Adrenal gland (tissue), 5 donors: ENCODE measurements around the gene HSF4.

Experiments used
- CTCF ChIP-seq, 6 experiments: fragments of 450-650 bp in 4 of 6; fragments of 200-600 bp in 2 of 6; sonication (generic) in 1 of 6; IDR thresholded peaks; 1 replicate in 5 of 6; 2 replicates in 1 of 6; pipeline versions ENCODE4 v1.5.1 to v1.8.0; 2016 to 2021; ENCODE audit warnings: antibody characterized with exemption in 6 of 6, mild to moderate bottlenecking in 2 of 6, moderate library complexity in 1 of 6
- POLR2A ChIP-seq, 2 donors: fragments of 450-650 bp; IDR thresholded peaks; one replicate each; pipeline ENCODE4 v1.6.1; 2017; ENCODE audit warnings: antibody characterized with exemption in 2 of 2, mild to moderate bottlenecking in 2 of 2, moderate library complexity in 1 of 2
- donor health status: DM: no; HTN: no; CAD: no.

- no peak for TF ChIP-seq CTCF (IDR thresholded peaks at IDR 0.05)
- TF ChIP-seq POLR2A (IDR thresholded peaks at IDR 0.05) = no peak
Observed at GRCh38 chr16:67129422-67129821, 35.1 kb upstream of the HSF4 start.
